HG03442 (cell line): Measurements from ENCODE around the gene ZBTB16.

Experiments
- ATAC-seq: cut with Tn5 transposase; IDR thresholded peaks from one replicate; pipeline ENCODE4 v1.9.1; 2021; ENCODE audit warnings: mild to moderate bottlenecking, moderate library complexity; ENCODE audit not compliant: unreplicated experiment

The ZBTB16 gene

DNA sequence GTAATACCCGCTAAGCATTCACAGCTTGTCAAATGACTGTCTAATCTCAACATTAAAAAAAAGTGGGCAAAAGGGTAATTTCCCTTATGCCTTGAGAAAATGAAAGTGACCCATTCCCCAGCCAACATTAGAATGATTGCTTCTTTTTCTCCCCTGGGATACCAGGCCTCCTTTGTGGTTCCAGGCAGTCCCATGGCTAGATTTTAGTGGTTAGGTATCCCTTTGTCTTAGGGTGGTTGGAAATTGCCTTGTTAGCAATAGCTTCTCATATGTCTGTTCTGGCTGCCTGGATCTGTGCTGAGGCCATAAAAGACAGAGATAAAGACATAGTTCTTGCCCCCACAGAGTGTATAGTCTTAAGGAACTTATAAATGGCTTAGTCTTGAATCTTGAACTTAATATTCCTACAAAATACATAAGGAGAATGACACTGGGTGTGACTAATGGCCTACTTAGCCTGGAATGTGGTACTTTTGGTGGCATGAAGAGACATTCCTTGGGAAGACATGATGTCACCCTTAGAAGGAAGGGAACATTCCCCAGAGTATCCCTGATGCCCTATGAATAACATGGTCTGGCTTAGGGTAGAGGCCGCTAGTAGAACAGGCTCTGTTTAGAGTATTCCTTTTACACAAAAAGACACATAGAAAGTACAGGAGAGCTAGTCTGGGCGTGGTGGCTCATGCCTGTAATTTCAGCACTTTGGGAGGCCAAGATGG, 90.3 kb downstream of the ZBTB16 start:
- no peak for ATAC-seq

DNA sequence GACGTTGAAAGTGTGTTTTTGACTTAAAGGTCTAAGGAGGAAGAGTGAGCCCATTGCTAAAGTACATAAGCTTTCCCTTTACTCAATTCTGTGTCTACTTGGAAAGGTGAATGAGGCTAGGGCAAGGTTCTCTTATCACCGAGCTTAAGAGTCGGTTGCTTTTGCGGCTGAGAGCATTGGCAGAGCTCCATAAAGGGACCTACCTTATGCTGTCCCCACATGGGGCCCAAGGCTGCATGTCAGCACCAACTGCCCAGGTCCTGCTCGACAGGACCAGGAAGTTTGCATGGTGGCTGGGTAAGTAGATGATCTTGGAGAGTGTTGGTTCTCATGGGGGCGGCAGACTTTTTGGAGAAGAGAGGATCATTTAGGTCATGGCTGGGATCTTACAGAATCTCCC, 91.2 kb downstream of the ZBTB16 start:
- no peak for ATAC-seq

DNA sequence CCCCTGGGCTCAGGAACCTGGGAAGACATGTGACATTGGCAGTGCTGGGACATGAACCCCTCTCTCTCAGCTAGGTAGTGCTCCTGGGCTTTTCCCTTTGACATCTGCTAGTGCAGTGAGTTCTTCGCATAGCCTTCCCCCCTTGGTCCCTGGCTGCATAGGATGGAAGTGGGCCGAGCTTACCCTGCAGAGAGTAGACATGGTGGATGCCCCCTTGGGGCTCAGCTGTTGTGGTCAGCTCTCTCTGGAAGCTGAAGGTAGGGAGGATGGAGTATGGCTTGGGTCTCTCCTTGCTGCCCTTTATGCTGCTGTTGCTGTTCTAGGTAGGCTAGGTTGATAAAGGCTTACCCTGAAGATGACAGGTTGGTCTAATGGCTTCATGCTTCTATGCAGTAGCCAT, 92.1 kb downstream of the ZBTB16 start:
- ATAC-seq, result no peak

DNA sequence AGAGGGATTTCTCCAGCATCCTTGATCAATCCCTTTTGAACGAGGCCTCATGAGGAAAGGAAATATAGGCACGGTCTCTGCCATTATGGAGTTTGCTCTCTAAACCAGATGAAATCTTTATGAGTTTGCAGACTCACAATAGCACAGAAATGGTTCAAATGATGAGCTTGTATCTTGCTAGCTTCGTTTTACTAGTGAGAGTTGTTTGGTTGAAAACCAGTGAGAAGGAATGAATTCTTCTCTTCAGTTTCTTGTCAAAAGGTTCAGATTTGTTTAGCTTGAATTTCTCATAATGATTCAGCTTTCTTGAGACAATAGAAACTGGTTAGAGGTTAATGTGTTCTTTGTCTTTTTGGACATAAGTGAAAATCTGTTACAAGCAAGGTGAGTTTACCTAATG, 92.7 kb downstream of the ZBTB16 start:
- no peak for ATAC-seq

DNA sequence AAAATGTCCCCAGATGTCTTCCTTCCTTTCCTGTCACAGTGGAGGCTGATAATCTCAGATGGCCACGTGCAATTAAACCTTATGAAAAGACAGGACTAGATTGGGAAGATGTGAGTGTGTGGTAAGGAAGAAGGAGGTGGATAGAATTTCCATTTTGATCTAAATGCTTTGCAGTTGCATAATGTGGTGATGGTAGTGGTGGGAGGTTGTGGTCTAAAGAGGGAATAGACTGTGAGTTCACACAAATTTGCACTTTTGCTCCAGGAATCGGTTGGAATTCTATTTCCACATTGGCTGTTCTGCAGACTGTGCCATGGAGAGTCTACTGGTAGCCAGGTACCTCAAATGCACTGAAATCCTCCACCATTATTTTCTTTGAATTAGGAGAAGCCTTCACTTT, 93.3 kb downstream of the ZBTB16 start:
- no peak for ATAC-seq

DNA sequence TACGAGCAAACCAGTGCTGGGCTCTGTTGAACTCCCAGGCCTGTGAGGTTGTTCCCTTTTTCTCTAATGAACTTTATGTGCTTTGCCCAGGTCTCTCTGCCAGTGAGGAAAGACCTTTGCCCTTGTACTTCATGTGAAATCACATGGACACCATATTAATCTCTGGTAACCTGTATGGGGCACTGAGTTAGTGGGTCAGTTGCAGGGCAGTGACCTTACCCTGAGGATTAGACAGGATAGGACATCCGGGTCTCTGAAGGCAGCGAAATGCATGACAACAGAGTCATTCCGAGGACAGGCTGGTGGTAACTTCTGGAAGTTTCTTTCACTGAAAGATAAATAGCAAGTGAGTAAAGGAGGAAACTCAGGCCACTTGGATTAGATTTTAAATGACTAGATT, 93.7 kb downstream of the ZBTB16 start:
- ATAC-seq, result no peak

DNA sequence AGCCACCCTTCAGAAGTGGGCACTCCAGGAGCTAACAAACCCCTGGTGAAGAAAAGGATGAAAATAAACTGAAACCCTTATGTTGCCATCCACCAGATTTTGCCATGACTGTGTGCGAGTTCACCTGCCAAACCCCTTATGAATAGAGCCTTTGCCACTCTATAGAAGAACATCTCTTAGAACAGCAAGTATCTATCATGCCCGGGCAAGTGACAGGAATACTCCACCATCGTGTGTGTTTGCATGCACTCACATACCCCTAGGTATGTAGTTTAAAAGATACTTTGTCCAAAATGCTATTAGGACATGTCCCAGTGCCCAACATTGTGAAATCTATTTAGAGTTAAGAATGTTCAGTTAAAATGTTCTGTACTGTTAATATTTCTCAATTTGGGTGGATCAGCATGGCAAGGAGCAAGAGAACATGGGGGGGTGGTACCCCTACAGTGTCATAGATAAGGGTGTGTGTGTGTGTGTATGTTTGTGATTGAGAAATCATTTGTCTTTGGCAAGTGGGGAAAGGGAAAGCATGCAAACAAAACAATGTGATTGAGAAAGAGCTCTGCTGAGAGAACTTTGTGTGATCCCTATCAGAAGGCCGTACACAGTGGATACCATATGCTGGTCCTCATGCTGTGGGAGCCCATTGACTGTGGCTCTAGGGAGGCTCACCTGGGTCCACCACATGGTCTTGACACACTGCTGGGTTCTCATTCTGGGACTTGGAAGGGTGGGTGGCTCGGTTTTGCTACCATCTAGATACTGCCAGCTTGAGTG, 94.9 kb downstream of the ZBTB16 start:
- no peak for ATAC-seq

DNA sequence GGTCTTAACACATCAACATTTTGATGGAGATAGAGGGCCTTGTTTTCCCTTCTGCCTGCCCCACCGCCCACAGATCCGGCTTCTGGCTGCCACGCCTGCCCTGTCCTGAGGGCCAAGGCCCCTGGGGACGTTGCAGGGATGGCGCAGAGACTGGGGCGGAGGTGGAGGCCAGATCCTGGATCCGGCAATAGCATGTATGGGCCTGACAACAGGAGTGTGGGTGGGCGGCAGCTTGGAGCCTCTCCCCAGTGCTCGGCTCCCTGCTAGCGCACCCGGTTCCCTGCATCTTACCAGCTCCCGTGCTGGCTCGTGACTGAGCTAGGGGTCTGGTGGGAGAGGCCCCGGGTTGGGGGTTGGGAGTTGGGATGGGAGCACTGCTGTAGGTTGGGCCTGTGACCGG, 95.6 kb downstream of the ZBTB16 start:
- no peak for ATAC-seq

DNA sequence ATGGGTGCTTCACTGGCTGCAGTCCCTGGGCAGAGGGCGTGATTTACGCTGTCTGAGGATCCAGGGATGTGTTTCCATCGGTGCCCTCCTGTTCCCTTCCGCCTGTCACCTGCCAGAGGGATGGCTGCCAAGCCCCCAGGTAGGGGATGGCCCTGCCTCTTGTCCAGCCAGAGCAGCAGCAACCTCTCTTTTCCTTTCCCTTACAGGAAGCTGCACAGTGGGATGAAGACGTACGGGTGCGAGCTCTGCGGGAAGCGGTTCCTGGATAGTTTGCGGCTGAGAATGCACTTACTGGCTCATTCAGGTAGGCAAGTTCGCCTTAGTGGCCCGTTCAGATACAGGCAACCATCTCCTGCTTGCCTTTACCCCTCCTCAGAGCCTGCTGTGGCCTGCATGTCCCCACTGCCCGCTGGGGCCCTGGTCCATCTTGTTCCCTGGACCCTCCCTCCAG, 96.6 kb downstream of the ZBTB16 start:
- no peak for ATAC-seq

DNA sequence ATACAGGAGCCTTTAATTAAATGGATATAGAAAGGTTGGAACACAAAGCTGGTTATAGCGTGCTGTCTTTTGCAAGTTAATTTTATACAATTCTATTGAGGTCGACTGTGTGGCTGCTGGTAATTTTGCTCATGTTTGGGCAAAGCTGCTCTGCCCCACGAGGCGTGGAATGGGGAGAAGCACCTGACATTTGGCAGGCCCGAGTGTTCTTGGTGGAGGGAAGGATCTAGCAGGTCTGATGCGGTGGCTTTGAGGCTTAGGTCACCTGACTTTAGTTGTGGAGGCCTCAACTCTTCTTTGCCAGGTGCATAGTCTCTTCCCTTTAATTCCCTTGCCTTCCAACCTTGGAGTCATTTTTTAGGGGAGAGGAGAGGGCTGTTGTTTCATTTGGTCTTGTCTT, 97.3 kb downstream of the ZBTB16 start:
- no peak for ATAC-seq

DNA sequence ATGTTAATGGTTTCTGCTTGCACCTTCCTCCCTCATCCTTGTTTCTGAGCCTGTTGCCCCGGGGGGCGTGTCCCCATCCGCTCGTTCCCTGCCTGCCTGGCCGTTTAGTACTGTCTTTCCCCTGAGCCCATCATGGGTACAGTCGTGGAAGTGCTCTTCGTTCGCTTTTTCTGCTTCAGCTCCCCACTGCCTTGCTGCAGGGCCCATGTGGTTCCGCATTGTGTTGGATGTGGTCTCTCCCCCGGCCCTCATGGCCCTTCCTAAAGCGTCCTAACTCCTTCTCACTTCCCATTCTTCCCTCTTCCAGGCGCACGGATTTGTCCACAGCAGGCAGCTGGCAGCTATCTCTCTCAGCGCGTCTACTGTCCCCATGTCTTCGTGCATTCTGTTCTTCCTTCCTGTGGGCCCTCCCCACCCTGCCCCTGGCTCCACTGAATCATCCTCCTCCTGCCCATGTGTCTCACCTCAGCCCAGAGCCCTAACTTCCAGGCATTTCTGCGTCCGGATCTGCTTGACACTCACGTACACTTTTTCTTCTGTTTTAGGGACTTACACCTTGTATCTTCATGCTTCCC, 98.1 kb downstream of the ZBTB16 start:
- no peak for ATAC-seq

DNA sequence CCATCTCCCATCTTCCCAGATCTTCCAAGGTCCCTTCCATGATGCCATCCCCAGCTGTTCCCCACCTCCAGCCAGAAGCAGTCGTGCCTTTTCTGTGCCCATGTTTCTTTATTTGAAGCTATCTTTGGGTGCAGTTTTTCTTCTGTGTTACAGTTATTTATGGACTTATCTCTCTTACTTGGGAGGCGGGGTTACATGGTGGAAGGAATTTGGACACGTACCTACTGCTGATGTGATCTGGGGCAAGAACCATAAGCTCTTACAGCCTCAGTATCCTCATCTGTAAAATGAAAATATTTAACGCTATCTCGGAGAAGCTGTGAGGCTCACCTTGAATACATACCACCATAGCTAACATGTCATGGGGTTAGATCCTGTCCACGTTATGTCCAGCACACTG, 98.9 kb downstream of the ZBTB16 start:
- ATAC-seq, result no peak

DNA sequence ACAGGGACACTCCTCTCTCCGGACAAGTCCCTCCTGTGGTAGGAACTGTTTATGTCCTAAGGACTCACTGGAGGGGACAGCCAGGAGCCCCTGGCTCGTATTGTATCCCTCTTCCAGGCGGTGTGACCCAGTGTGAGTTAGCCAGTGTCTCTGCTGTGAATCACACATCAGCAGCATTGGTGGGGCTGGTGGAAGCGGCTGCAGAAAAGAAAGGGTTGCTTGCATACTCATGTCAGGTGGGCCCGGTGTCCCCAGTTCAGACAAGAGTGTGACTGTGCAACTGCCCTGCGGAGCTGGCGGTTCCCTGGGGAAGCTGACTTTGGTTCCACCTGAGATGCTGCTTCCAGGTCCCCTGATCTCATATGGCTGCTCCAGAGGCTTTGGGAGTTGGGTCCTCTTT, 99.4 kb downstream of the ZBTB16 start:
- ATAC-seq, result no peak

DNA sequence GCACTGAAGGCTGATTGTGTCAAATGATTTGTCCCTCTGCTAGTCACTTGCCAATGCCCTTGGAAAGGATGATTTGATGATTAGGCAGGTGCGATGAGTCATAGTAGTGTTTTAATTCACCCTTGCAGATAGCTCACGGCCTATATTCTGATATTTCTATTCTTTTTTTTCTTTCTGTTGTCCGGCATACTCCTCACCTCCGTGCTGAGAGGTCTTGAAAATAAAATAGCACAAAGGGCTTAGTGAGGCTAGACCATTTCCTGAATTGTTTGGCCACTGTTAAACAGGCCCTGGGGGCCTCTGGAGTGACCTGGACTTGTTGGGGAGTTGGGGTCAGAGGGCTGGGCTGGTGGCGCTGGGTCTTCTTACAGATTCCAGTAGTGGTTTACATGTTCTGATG, 99.8 kb downstream of the ZBTB16 start:
- no peak for ATAC-seq

DNA sequence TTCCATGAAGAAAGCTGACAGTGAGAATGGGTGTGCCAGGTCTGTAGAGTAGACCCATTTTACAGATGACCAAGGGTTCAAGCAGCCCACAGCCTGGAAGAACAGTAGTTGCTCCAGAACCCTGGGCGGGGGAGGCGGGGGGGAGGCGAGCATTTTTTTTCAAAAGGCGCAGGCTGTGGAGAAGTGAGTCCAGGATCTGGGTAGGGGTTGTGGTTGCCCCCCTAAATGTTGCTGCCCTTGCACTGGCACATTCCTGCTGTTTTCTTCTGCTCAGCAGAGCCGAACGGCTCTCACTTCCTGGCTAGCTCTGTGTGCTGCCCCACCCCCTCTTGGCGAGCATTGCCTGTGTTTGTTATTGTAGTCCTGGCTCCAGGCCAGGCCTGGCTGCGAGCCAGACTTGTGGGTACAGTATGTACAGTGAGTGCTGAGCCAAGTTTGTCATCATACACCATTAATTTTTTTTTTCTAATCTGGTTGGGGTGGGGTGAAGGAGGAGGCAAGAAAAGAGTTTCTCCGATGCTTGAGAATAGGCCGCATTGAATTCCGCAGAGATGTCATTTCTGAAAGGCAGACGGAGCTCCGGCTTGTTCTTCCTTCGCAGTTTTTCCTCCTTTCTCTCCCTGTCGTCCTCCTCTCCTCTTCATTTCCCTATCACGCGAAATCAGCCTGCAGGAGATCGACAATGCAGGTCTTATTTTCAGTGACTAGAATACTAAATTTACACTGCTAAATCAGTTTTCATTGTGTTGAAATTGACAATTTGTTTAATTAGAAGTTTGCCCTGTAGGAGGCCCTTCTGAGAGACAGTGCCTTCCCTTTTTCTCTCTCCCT, 100.5 kb downstream of the ZBTB16 start:
- peak; percentile 49 for ATAC-seq

DNA sequence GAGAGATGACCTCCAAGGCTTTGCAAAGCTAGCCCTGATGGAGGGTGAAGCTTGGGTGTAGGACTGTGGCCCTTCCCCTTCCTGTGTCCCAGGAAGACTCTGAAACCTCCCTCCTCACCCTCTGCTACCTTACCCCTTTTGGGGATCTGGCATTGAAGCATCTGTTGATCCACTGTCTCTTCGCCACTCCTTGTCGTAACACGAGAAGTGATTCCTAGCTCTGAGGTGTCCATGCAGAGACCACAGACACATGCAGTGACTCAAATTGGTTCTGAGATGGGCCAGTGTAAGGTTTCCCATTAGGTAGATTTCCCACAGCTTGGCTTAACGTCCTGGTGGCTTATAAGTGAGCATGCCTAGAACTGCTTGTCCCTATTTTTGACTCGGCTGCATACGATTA, 101.4 kb downstream of the ZBTB16 start:
- no peak for ATAC-seq

DNA sequence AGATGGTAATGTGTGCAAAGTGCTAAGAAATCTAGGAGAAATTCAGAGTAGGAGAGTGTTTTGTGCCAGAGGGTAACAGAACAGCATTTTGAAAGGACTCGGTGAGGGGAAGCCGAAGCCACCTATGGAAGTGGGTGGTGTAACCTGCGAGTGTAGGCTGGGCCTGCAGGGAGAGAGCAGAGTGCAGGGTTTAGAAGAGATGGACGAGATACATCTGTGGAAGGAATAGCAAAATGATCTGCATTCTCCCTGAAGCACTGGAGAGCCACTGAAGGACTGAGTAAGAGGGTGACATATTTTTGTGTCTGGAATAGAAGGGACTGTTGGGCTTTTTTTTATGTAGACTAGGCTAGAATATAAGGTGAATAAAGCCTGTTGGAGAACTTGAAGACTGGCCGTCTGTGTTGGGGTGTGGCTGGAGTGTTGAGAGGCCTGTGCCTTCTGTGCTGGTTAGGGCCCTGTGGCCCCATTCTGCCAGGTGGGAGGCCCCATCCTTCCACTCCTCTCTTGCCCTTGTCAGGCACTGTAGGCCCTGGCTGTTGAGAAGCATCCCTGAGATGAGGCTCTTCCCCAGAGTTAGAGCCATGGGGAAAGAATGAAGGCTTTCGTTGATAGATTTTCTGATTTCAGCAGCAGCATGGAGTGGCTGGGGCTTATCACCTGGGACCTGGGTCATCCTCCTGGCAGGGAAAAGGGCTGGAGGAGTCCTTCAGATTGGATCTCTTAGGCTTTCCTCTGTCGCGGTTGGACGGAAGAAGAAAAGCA, 102.2 kb downstream of the ZBTB16 start:
- ATAC-seq, result no peak

DNA sequence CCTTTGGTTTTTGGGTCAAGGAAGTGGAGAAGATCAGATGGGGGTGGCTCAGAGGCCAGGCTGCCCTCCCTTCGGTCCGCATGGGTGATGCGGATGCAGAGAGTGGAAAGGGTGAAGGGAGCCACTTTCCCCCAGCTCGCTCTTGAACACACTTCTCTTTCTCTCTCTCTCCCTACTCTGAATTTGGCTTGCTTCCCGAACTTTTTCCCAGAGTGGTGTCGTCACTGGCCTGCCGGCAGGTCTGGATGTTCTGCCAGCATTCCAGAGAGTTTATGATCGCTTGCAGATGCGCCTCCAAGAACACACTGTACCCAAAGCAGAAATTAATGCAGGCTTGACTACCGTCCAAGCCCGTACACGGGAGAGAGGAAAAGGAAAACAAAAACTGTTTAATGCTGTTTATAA, 103.2 kb downstream of the ZBTB16 start:
- ATAC-seq, result no peak

DNA sequence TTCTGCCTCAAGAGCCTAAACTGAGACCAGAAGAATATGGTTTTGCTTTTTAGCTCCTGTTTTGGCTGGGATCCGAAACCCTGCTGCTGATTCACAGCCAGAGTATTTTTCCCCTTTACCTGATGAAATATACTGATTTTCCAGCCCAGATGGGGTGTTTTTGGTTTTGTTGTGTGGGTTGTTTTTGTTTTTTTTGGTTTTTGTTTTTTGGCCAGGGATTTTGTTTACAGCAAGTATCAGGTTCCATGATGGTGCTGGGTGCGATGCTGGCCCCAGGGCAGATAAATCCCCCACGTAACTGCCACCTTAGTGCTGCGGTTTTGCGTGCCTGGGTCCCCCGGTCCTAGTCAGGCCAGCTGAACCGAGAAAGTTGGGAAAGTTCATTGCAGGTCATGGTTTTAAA, 103.7 kb downstream of the ZBTB16 start:
- no peak for ATAC-seq

DNA sequence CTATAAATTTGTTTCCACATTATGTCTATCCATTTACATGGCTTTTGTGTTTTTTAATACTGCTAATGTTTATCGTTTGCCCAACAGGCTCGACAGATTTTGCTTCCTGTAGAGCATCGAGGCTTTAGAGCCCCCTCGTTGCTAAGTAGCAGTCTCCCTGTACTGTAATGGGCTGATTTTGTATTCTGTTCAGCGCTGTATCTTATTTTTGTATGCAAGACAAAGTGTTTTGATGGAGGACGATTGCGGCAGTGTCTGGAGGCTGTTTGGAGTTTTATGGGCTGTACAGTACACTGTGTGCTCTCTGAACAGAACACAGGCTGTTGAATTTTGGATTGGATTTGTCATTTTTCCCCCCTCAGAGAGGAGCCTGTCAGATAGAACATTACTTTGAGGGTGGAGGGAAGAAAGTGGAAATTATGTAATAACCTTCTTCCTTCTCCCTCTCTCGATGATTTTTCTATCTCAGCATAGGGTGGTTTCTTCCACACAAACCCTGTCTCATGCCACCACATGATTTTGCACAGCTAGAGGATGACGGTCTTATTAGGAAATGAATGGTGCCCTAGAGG, 104.4 kb downstream of the ZBTB16 start:
- ATAC-seq, result no peak
